Measurements from ENCODE around the gene NAGA.

NAGA gene

GRCh38 chr22:42070517-42071422 lies at the start of gene NAGA:
NAGA (minus strand) TSS chr22:42070812; CDS start chr22:42070297, 515 bp downstream.
- peak; percentile 96 to 97 for DNase-seq

- no peak for DNase-seq
Observed at GRCh38 chr22:42116848-42117424, 46.3 kb upstream of the NAGA start.

GRCh38 chr22:42115420-42115830 lies 44.8 kb upstream of the NAGA start:
- DNase-seq, result peak; percentile 89 to 91

GRCh38 chr22:42114721-42115120 lies 44.1 kb upstream of the NAGA start:
- DNase-seq, result peak; percentile 63 to 78

GRCh38 chr22:42112793-42113192 lies 42.2 kb upstream of the NAGA start:
- peak; percentile 14 to 25 for DNase-seq

- DNase-seq, result no peak
Observed at GRCh38 chr22:42111798-42112197, 41.2 kb upstream of the NAGA start.

GRCh38 chr22:42108848-42109247 lies 38.2 kb upstream of the NAGA start:
- no peak for DNase-seq

- DNase-seq, result peak in 1 of 2 experiments; percentile 3
Observed at GRCh38 chr22:42104332-42104860, 33.8 kb upstream of the NAGA start.

GRCh38 chr22:42101199-42101598 lies 30.6 kb upstream of the NAGA start:
- no peak for DNase-seq

- DNase-seq, result no peak
Observed at GRCh38 chr22:42091455-42091782, 20.8 kb upstream of the NAGA start.

- peak; percentile 99 for DNase-seq
Observed at GRCh38 chr22:42090596-42091454, 20.2 kb upstream of the NAGA start, which contains the start of gene NDUFA6. NDUFA6 (minus strand) TSS chr22:42090772; CDS start chr22:42090744, 28 bp downstream.

- no peak for DNase-seq
Observed at GRCh38 chr22:42086051-42086450, 15.4 kb upstream of the NAGA start.

- no peak for DNase-seq
Observed at GRCh38 chr22:42084874-42085273, 14.3 kb upstream of the NAGA start.

GRCh38 chr22:42083119-42083518 lies 12.5 kb upstream of the NAGA start:
- DNase-seq, result no peak

GRCh38 chr22:42080287-42080686 lies 9.7 kb upstream of the NAGA start:
- DNase-seq, result peak; percentile 26 to 39

- peak; percentile 96 for DNase-seq
Observed at GRCh38 chr22:42079319-42080251, 9.0 kb upstream of the NAGA start, which contains the start of gene SMDT1. SMDT1 (plus strand) TSS chr22:42079700; CDS start chr22:42079769, 69 bp downstream.

GRCh38 chr22:42078469-42079318 lies 8.1 kb upstream of the NAGA start:
- no peak for DNase-seq

- DNase-seq, result no peak
Observed at GRCh38 chr22:42077486-42078125, 7.0 kb upstream of the NAGA start.

- no peak for DNase-seq
Observed at GRCh38 chr22:42076764-42077485, 6.3 kb upstream of the NAGA start.
